Neural progenitor cell (in vitro differentiated cells): ENCODE results near the gene PPIA.

Source experiments
- CTCF ChIP-seq: fragments of 200-600 bp; sonication (generic); IDR thresholded peaks from 2 replicates; pipeline ENCODE4 v1.5.1; 2017; ENCODE audit warnings: antibody characterized with exemption, mild to moderate bottlenecking
- EZH2phosphoT487 ChIP-seq: fragments of 200-600 bp; sonication (generic); IDR thresholded peaks from 2 replicates; pipeline ENCODE4 v1.6.1; 2017; ENCODE audit warnings: antibody characterized with exemption

- no peak for TF ChIP-seq CTCF
- no peak for TF ChIP-seq EZH2phosphoT487
Observed at GRCh38 chr7:44789990-44790389, 6.5 kb upstream of the PPIA start.
